HepG2 (cell line): Measurements from ENCODE around the gene MBOAT7. TPM values are rescaled to one million over a fixed set of nuclear protein-coding genes. Genes with fewer than 3 reads are reported as not detected.
A peak's percentile ranks its signal among the peaks of the same experiment; 100 is the strongest.
"Not testable (repeated sequence)": the region's sequence is repeated elsewhere in the genome, so short reads cannot be mapped to it uniquely, and the experiment has no call there.

Experiments used
- ATAC-seq: fragments of 200-7000 bp; cut with Tn5 transposase; 3 replicates; pipeline ENCODE4 v1.9.1; 2020; ENCODE audit warnings: mild to moderate bottlenecking, moderate library complexity
- BruUV-seq: library from RNA; stranded (reverse); fragments of 400-500 nt; replicated peaks from 2 replicates; lab custom pipeline; 2021; lab: Mats Ljungman, UMichigan
- CTCF ChIA-PET: fragments of 300-600 bp; formaldehyde crosslinking; extraction: SDS; loops from one replicate; lab custom pipeline; 2021; ENCODE audit warnings: low total read pairs, inconsistent platforms, low intra/inter-chr PET ratio; lab: Yijun Ruan, JAX
- POLR2A ChIA-PET: fragments of 350-600 bp; sonication (Branson Sonifier 250); formaldehyde crosslinking; loops from one replicate; lab custom pipeline; 2020; ENCODE audit warnings: antibody characterized with exemption, inconsistent platforms; lab: Yijun Ruan, JAX
- DNase-seq: peaks from one replicate; pipeline ENCODE4 v3.0.0-alpha.2; 2015; ENCODE audit warnings: low spot score
- FAIRE-seq: peaks from 3 replicates; lab custom pipeline; 2011; peaks lifted over from hg19 to GRCh38; lab: Jason Lieb, UNC
- H2AFZ ChIP-seq: one replicate; pipeline ENCODE4 v1.6.1; 2011; ENCODE audit warnings: low read length, inconsistent platforms
- H3K27ac ChIP-seq: fragments of 300-600 bp; 3 replicates; pipeline ENCODE4 v1.8.0; 2011; ENCODE audit warnings: mixed run types, mild to moderate bottlenecking, mixed read lengths, low read length, inconsistent platforms; ENCODE audit not compliant: insufficient read depth; ENCODE audit errors: extremely low read length
- H3K27me3 ChIP-seq, 2 experiments: fragments of 200-600 bp in 1 of 2; 2 replicates in 1 of 2; 3 replicates in 1 of 2; pipeline versions ENCODE4 v1.6.0 to v1.8.0; 2011; ENCODE audit warnings: low read length in 2 of 2, mild to moderate bottlenecking in 2 of 2, moderate library complexity in 2 of 2, inconsistent platforms in 1 of 2; ENCODE audit not compliant: insufficient read depth in 2 of 2, control insufficient read depth in 1 of 2
- H3K36me3 ChIP-seq, 2 experiments: fragments of 200-600 bp in 1 of 2; replicated peaks in 1 of 2; 2 replicates in 1 of 2; 3 replicates in 1 of 2; pipeline versions ENCODE4 v1.5.1 to v1.8.0; 2011; ENCODE audit warnings: low read length in 2 of 2, inconsistent platforms in 1 of 2; ENCODE audit not compliant: insufficient read depth in 2 of 2, control insufficient read depth in 1 of 2
- H3K4me1 ChIP-seq: 2 replicates; pipeline ENCODE4 v1.5.1; 2012; ENCODE audit warnings: low read length, inconsistent platforms; ENCODE audit not compliant: insufficient read depth
- H3K4me2 ChIP-seq: 2 replicates; pipeline ENCODE4 v1.6.0; 2011; ENCODE audit warnings: low read depth, low read length, inconsistent platforms
- H3K4me3 ChIP-seq, 3 experiments: fragments of 200-600 bp in 1 of 3; sonication (generic), shearing (Covaris generic) in 1 of 3; replicated peaks in 1 of 3; 2 replicates each; pipeline ENCODE4 v1.5.1; 2011 to 2016; ENCODE audit warnings: low read length in 3 of 3, inconsistent platforms in 2 of 3, low read depth in 2 of 3, mild to moderate bottlenecking in 2 of 3, control low read depth in 1 of 3, mixed read lengths in 1 of 3; ENCODE audit not compliant: insufficient read depth in 1 of 3
- H3K79me2 ChIP-seq: one replicate; pipeline ENCODE4 v1.6.1; 2011; ENCODE audit warnings: low read length, inconsistent platforms; ENCODE audit not compliant: insufficient read depth
- H3K9ac ChIP-seq: 2 replicates; pipeline ENCODE4 v1.6.0; 2011; ENCODE audit warnings: mild to moderate bottlenecking, low read depth, low read length, inconsistent platforms; ENCODE audit not compliant: insufficient read depth
- H3K9me3 ChIP-seq: 2 replicates; pipeline ENCODE4 v1.5.1; 2012; ENCODE audit warnings: mild to moderate bottlenecking, low read length
- H4K20me1 ChIP-seq: 2 replicates; pipeline ENCODE4 v1.6.0; 2011; ENCODE audit warnings: inconsistent platforms, mild to moderate bottlenecking, low read length, moderate library complexity; ENCODE audit not compliant: insufficient read depth
- PCBP1 ChIP-seq: fragments of 200-400 bp; formaldehyde crosslinking; IDR thresholded peaks from 2 replicates; pipeline ENCODE4 v1.6.1; 2017; ENCODE audit warnings: mild to moderate bottlenecking, low read depth, low read length, borderline replicate concordance
- PCBP2 ChIP-seq: fragments of 200-400 bp; formaldehyde crosslinking; optimal IDR thresholded peaks from 2 replicates; pipeline ENCODE3; 2018; ENCODE audit warnings: low read length, low read depth; ENCODE audit not compliant: poor library complexity, severe bottlenecking
- RBFOX2 ChIP-seq: fragments of 200-400 bp; formaldehyde crosslinking; IDR thresholded peaks from 2 replicates; pipeline ENCODE4 v1.6.1; 2017; ENCODE audit warnings: low read depth, mild to moderate bottlenecking, low read length
- TRIM24 ChIP-seq: sonication (generic); formaldehyde crosslinking; IDR thresholded peaks from 2 replicates; pipeline ENCODE4 v1.8.0; 2022; ENCODE audit warnings: mild to moderate bottlenecking, missing genetic modification reagents
- WGBS: methylation state at CpG from one replicate; pipeline ENCODE4 v1.1.6; 2017; ENCODE audit warnings: low lambda C conversion rate; 5-methylcytosine and 5-hydroxymethylcytosine counted together
- in situ Hi-C: cut with HindIII; loops from 2 replicates; pipeline ENCODE4 v1.10.0; 2017; ENCODE audit warnings: low pct_unique_long_range_greater_than_20kb; ENCODE audit not compliant: extremely low pct_ligation_motif_present
- intact Hi-C: fragments of 100-400 bp; cut with micrococcal nuclease; formaldehyde crosslinking; loops from one replicate; pipeline ENCODE4 v1.10.0; 2022; ENCODE audit not compliant: unreplicated experiment
- polyA plus RNA-seq, 8 experiments: library from polyadenylated mRNA; depleted of rRNA in 3 of 8; stranded (reverse) in 7 of 8; unstranded in 1 of 8; fragments of >200 nt; fragmentation: Illumina TruSeq in 4 of 8; extraction: Trizol in 4 of 8; gene quantifications; 2 replicates each; pipeline versions ENCODE4 v1.2.1 to v1.2.3, GENCODE V29; 2011 to 2016; ENCODE audit warnings: low read depth in 4 of 8, missing spikeins in 1 of 8, mixed read lengths in 1 of 8; ENCODE audit not compliant: insufficient read depth in 1 of 8
- total RNA-seq, 5 experiments: library from RNA; depleted of rRNA; stranded (reverse); fragments of >200 nt; fragmentation: Illumina TruSeq; extraction: Trizol; gene quantifications; 2 replicates each; pipeline ENCODE4 v1.2.3, GENCODE V29; 2016; ENCODE audit warnings: low read depth in 1 of 5

MBOAT7 gene
- total and polyA plus RNA-seq, 2 of the 13 experiments (the other 11 are each of a cell fraction or from before 2014, with no cell fraction given): 22.2 to 25.5 TPM

GRCh38 chr19:54181894-54182293, 7.5 kb downstream of the MBOAT7 start:
- FAIRE-seq, DNase-seq, POLR2A ChIA-PET, H4K20me1 ChIP-seq, BruUV-seq, H3K4me3 ChIP-seq, H3K27me3 ChIP-seq, H3K79me2 ChIP-seq, CTCF ChIA-PET, H3K4me1 ChIP-seq, H3K9ac ChIP-seq, intact Hi-C loops, H3K27ac ChIP-seq, H2AFZ ChIP-seq, H3K9me3 ChIP-seq, H3K4me2 ChIP-seq, in situ Hi-C loops, ATAC-seq: not testable (repeated sequence)
- TF ChIP-seq PCBP1 (0 out of 2 replicates have a peak, but pooled peaks have one; percentile 27), PCBP2 (peak; percentile 54)
- WGBS: 90% methylated on average over 3 of the region's 3 CpGs
- peaks cover 1 to 13% of the 10 kb centered on the region in 2 experiments; a peak in 2 of 5 replicates for H3K36me3 ChIP-seq

GRCh38 chr19:54180691-54181091, 8.7 kb downstream of the MBOAT7 start:
- in situ Hi-C loops (no loop called here), intact Hi-C loops (no loop called here)
- FAIRE-seq: no peak
- no peaks in the 10 kb centered on the region for H3K4me1 ChIP-seq
- ChIA-PET POLR2A (interaction anchor here (1.2 kb wide), 1 partner anchor 44 kb away, joined by 4 read pairs; no protein-coding TSS in a partner anchor), CTCF (no interaction called here)
- no peak overlapping the region for H3K27ac ChIP-seq
- TF ChIP-seq RBFOX2 (peak; percentile 39; the same call in 1 of the 2 replicates), TRIM24 (CRISPR knock-in tag) (no peak)
- no peaks in the 10 kb centered on the region for H3K9me3 ChIP-seq
- peaks cover 1 to 13% of the 10 kb centered on the region in 2 experiments; a peak in 3 of 5 replicates for H3K36me3 ChIP-seq
- no peak overlapping the region for H2AFZ ChIP-seq
- ATAC-seq: no peak
- H3K4me3 ChIP-seq: no peak overlapping the region
- 98% methylated on average over 33 of the region's 37 CpGs for WGBS
- no peaks in the 10 kb centered on the region for H3K27me3 ChIP-seq
- H3K79me2 ChIP-seq: no peaks in the 10 kb centered on the region
- no peak for DNase-seq
- H3K4me2 ChIP-seq: no peak overlapping the region
- H4K20me1 ChIP-seq: peaks cover 5% of the 10 kb centered on the region; the same call in 1 of the 2 replicates
- no TSS peak for BruUV-seq
- no peak overlapping the region for H3K9ac ChIP-seq
